HepG2 (cell line): ENCODE data around the gene ZFAND3. TPM values are rescaled to one million over a fixed set of nuclear protein-coding genes. Genes with fewer than 3 reads are reported as not detected.
A peak's percentile ranks its signal among the peaks of the same experiment; 100 is the strongest.

Experiments used
- AHDC1 ChIP-seq: sonication (generic); formaldehyde crosslinking; IDR thresholded peaks from 2 replicates; pipeline ENCODE4 v1.5.1; 2020; ENCODE audit warnings: mild to moderate bottlenecking, missing genetic modification reagents, borderline replicate concordance
- CAMTA2 ChIP-seq: sonication (generic); formaldehyde crosslinking; IDR thresholded peaks from 2 replicates; pipeline ENCODE4 v1.4.0; 2020; ENCODE audit warnings: mild to moderate bottlenecking, missing genetic modification reagents, borderline replicate concordance
- GRHL1 ChIP-seq: sonication (generic); formaldehyde crosslinking; conservative IDR thresholded peaks from 2 replicates; pipeline ENCODE4 v1.8.0; 2022; ENCODE audit warnings: missing genetic modification reagents
- HNRNPH1 ChIP-seq: fragments of 200-400 bp; formaldehyde crosslinking; optimal IDR thresholded peaks from 2 replicates; pipeline ENCODE3; 2017; ENCODE audit warnings: mild to moderate bottlenecking, low read depth, low read length
- HNRNPLL ChIP-seq: fragments of 200-400 bp; formaldehyde crosslinking; IDR thresholded peaks from 2 replicates; pipeline ENCODE4 v1.6.1; 2017; ENCODE audit warnings: mild to moderate bottlenecking, low read depth, low read length; ENCODE audit not compliant: poor library complexity, severe bottlenecking
- NFAT5 ChIP-seq: sonication (generic); formaldehyde crosslinking; IDR thresholded peaks from 2 replicates; pipeline ENCODE4 v1.4.0; 2020; ENCODE audit warnings: missing genetic modification reagents
- NFIC ChIP-seq: IDR thresholded peaks from 2 replicates; pipeline ENCODE4 v1.6.1; 2012; ENCODE audit warnings: mild to moderate bottlenecking, low read length, inconsistent platforms
- NR1H2 ChIP-seq: sonication (generic); formaldehyde crosslinking; IDR thresholded peaks from 2 replicates; pipeline ENCODE4 v1.8.1; 2022; ENCODE audit warnings: low read depth, missing genetic modification reagents, borderline replicate concordance
- NR2F2 ChIP-seq: IDR thresholded peaks from 2 replicates; pipeline ENCODE4 v1.6.1; 2012; ENCODE audit warnings: low read depth, inconsistent platforms, borderline replicate concordance
- PAF1 ChIP-seq: IDR thresholded peaks from 2 replicates; pipeline ENCODE4 v1.6.1; 2016; ENCODE audit warnings: missing genetic modification reagents, missing compliant biosample characterization
- PHF20 ChIP-seq: sonication (generic); formaldehyde crosslinking; IDR thresholded peaks from 2 replicates; pipeline ENCODE4 v1.5.0; 2020; ENCODE audit warnings: mild to moderate bottlenecking, missing genetic modification reagents
- PITX1 ChIP-seq: sonication (generic); formaldehyde crosslinking; IDR thresholded peaks from 2 replicates; pipeline ENCODE4 v1.5.1; 2020; ENCODE audit warnings: mild to moderate bottlenecking, missing genetic modification reagents
- POLR2G ChIP-seq: fragments of 200-400 bp; formaldehyde crosslinking; IDR thresholded peaks from 2 replicates; pipeline ENCODE4 v1.6.1; 2018; ENCODE audit warnings: mild to moderate bottlenecking, low read depth, low read length, moderate library complexity
- ZNF136 ChIP-seq: sonication (generic); formaldehyde crosslinking; IDR thresholded peaks from 2 replicates; pipeline ENCODE4 v1.8.1; 2022; ENCODE audit warnings: low read depth, mild to moderate bottlenecking, moderate library complexity, missing genetic modification reagents
- ZNF552 ChIP-seq: sonication (generic); formaldehyde crosslinking; IDR thresholded peaks from 2 replicates; pipeline ENCODE4 v1.9.0; 2022; ENCODE audit warnings: missing genetic modification reagents, mild to moderate bottlenecking, borderline replicate concordance
- ZNF629 ChIP-seq: sonication (generic); formaldehyde crosslinking; conservative IDR thresholded peaks from 2 replicates; pipeline ENCODE4 v1.5.0; 2020; ENCODE audit warnings: missing genetic modification reagents
- ZSCAN12 ChIP-seq: sonication (generic); formaldehyde crosslinking; IDR thresholded peaks from 2 replicates; pipeline ENCODE4 v1.9.0; 2021; ENCODE audit warnings: mild to moderate bottlenecking, missing genetic modification reagents
- polyA plus RNA-seq, 8 experiments: library from polyadenylated mRNA; depleted of rRNA in 3 of 8; stranded (reverse) in 7 of 8; unstranded in 1 of 8; fragments of >200 nt; fragmentation: Illumina TruSeq in 4 of 8; extraction: Trizol in 4 of 8; gene quantifications; 2 replicates each; pipeline versions ENCODE4 v1.2.1 to v1.2.3, GENCODE V29; 2011 to 2016; ENCODE audit warnings: low read depth in 4 of 8, missing spikeins in 1 of 8, mixed read lengths in 1 of 8; ENCODE audit not compliant: insufficient read depth in 1 of 8
- total RNA-seq, 5 experiments: library from RNA; depleted of rRNA; stranded (reverse); fragments of >200 nt; fragmentation: Illumina TruSeq; extraction: Trizol; gene quantifications; 2 replicates each; pipeline ENCODE4 v1.2.3, GENCODE V29; 2016; ENCODE audit warnings: low read depth in 1 of 5

The ZFAND3 gene
- total and polyA plus RNA-seq, 2 of the 13 experiments (the other 11 are each of a cell fraction or from before 2014, with no cell fraction given) = 16.4 to 17.1 TPM

GRCh38 chr6:37819177-37819801 is at the start of gene ZFAND3 (continued):
- no peak for TF ChIP-seq NFAT5 (CRISPR knock-in tag)
- no peak for TF ChIP-seq GRHL1 (CRISPR knock-in tag)
- TF ChIP-seq PHF20 (CRISPR knock-in tag) = 0 out of 2 replicates have a peak, but pooled peaks have one; percentile 14
- no peak; the same call in 1 of the 2 replicates for TF ChIP-seq ZNF552 (CRISPR knock-in tag)
- no peak for TF ChIP-seq NR2F2
- peak; percentile 65 for TF ChIP-seq NFIC
- no peak for TF ChIP-seq CAMTA2 (CRISPR knock-in tag)
- peak; percentile 75 for TF ChIP-seq POLR2G
- no peak for TF ChIP-seq PAF1 (CRISPR knock-in tag)
- no peak for TF ChIP-seq NR1H2 (CRISPR knock-in tag)
- peak; percentile 30; the same call in 1 of the 2 replicates for TF ChIP-seq ZNF629 (CRISPR knock-in tag)
- peak; percentile 89 for TF ChIP-seq HNRNPLL
- TF ChIP-seq PITX1 (CRISPR knock-in tag) = peak; percentile 77
- TF ChIP-seq ZSCAN12 (CRISPR knock-in tag) = no peak
- no peak for TF ChIP-seq AHDC1 (CRISPR knock-in tag)
- TF ChIP-seq ZNF136 (CRISPR knock-in tag) = no peak; the same call in 1 of the 2 replicates
- TF ChIP-seq HNRNPH1 = no peak
